OCI-LY1 (cell line): ENCODE measurements around the gene TPGS2.

Experiments
- EZH2 ChIP-seq: fragments of 200-600 bp; sonication (generic), shearing (Covaris generic); IDR thresholded peaks from 2 replicates; pipeline ENCODE4 v1.8.0; 2017; ENCODE audit warnings: borderline replicate concordance, mixed run types, mild to moderate bottlenecking, antibody characterized with exemption, low read length, moderate library complexity, mixed read lengths
- TF ChIP-seq, protein P1 (sequence below): fragments of 200-600 bp; sonication (generic), shearing (Covaris generic); IDR thresholded peaks from 2 replicates; pipeline ENCODE4 v1.5.1; 2017; ENCODE audit warnings: mild to moderate bottlenecking, antibody characterized with exemption, low read length, moderate library complexity, mixed read lengths

DNA sequence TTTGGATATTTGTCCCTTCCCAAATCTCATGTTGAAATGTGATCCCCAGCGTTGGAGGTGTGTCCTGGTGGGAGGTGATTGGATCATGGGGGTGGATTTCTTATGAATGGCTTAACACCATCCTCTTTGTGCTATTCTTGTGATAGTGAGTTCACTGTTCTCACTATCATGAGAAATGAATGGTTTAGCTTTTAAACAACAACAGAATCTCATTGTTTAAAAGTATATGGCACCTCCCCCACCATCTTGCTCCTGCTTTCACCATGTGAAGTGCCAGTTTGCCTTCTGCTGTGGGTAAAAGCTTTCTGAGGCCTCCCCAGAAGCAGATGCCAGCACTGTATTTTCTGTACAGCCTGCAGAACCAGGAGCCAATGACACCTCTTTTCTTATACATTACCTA, 38.3 kb upstream of the TPGS2 start:
- TF ChIP-seq EZH2, result no peak
- TF ChIP-seq, protein P1, sequence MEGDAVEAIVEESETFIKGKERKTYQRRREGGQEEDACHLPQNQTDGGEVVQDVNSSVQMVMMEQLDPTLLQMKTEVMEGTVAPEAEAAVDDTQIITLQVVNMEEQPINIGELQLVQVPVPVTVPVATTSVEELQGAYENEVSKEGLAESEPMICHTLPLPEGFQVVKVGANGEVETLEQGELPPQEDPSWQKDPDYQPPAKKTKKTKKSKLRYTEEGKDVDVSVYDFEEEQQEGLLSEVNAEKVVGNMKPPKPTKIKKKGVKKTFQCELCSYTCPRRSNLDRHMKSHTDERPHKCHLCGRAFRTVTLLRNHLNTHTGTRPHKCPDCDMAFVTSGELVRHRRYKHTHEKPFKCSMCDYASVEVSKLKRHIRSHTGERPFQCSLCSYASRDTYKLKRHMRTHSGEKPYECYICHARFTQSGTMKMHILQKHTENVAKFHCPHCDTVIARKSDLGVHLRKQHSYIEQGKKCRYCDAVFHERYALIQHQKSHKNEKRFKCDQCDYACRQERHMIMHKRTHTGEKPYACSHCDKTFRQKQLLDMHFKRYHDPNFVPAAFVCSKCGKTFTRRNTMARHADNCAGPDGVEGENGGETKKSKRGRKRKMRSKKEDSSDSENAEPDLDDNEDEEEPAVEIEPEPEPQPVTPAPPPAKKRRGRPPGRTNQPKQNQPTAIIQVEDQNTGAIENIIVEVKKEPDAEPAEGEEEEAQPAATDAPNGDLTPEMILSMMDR, result no peak
